ENCODE results near the gene TLNRD1. TPM values are rescaled to one million over a fixed set of nuclear protein-coding genes. Genes with fewer than 3 reads are reported as not detected.

Gene TLNRD1
- total RNA-seq, 2 donors from 2014 or later, result 19.3 to 25.4 TPM

GRCh38 chr15:81043281-81043934 lies 42.7 kb downstream of the TLNRD1 start:
- Histone ChIP-seq H3K4me1 (replicated peaks) (no peaks in the 10 kb centered on the region), H3K9me3 (no peaks in the 10 kb centered on the region), H3K27me3 (replicated peaks; ENCODE audit: insufficient read depth) (no peaks in the 10 kb centered on the region), H3K4me3 (no peak overlapping the region), H3K27ac (no peak overlapping the region), H3K36me3 (no peaks in the 10 kb centered on the region)
- TF ChIP-seq POLR2AphosphoS5 (IDR thresholded peaks at IDR 0.05) (no peak), POLR2A (IDR thresholded peaks at IDR 0.05) (no peak), CTCF (IDR thresholded peaks at IDR 0.05) (no peak)
- 95% methylated on average over 2 of the region's 2 CpGs for WGBS
- intact Hi-C loops (cut with DNase I), result no loop called here
- DNase-seq (ENCODE audit: low spot score), result no peak

GRCh38 chr15:81043935-81044575 lies 43.3 kb downstream of the TLNRD1 start:
- H3K9me3 ChIP-seq, result no peaks in the 10 kb centered on the region
- 91% methylated on average over 6 of the region's 6 CpGs for WGBS
- DNase-seq (ENCODE audit: low spot score), result no peak
- H3K4me1 ChIP-seq (replicated peaks), result no peaks in the 10 kb centered on the region
- H3K27me3 ChIP-seq (replicated peaks; ENCODE audit: insufficient read depth), result no peaks in the 10 kb centered on the region
- TF ChIP-seq POLR2A (IDR thresholded peaks at IDR 0.05) (no peak), CTCF (IDR thresholded peaks at IDR 0.05) (no peak), POLR2AphosphoS5 (IDR thresholded peaks at IDR 0.05) (no peak)
- no peak overlapping the region for H3K27ac ChIP-seq
- H3K4me3 ChIP-seq, result no peak overlapping the region
- intact Hi-C loops (cut with DNase I), result no loop called here
- H3K36me3 ChIP-seq, result no peaks in the 10 kb centered on the region

GRCh38 chr15:81046290-81046689 lies 45.6 kb downstream of the TLNRD1 start:
- no peak overlapping the region for H3K4me3 ChIP-seq
- H3K4me1 ChIP-seq (replicated peaks), result no peaks in the 10 kb centered on the region
- TF ChIP-seq POLR2AphosphoS5 (IDR thresholded peaks at IDR 0.05), result no peak
- TF ChIP-seq CTCF (IDR thresholded peaks at IDR 0.05), result no peak
- no peak for TF ChIP-seq POLR2A (IDR thresholded peaks at IDR 0.05)
- DNase-seq (ENCODE audit: low spot score), result no peak
- H3K36me3 ChIP-seq, result no peaks in the 10 kb centered on the region
- no peaks in the 10 kb centered on the region for H3K9me3 ChIP-seq
- no peak overlapping the region for H3K27ac ChIP-seq
- intact Hi-C loops (cut with DNase I), result no loop called here
- H3K27me3 ChIP-seq (replicated peaks; ENCODE audit: insufficient read depth), result no peaks in the 10 kb centered on the region
- 98% methylated on average over 2 of the region's 2 CpGs for WGBS

- Histone ChIP-seq H3K4me3 (no peak overlapping the region), H3K4me1 (replicated peaks) (no peaks in the 10 kb centered on the region), H3K27me3 (replicated peaks; ENCODE audit: insufficient read depth) (no peaks in the 10 kb centered on the region), H3K36me3 (no peaks in the 10 kb centered on the region), H3K27ac (no peak overlapping the region), H3K9me3 (no peaks in the 10 kb centered on the region)
- WGBS, result 90% methylated on average over 3 of the region's 3 CpGs
- TF ChIP-seq POLR2AphosphoS5 (IDR thresholded peaks at IDR 0.05) (no peak), POLR2A (IDR thresholded peaks at IDR 0.05) (no peak), CTCF (IDR thresholded peaks at IDR 0.05) (no peak)
- no peak for DNase-seq (ENCODE audit: low spot score)
- intact Hi-C loops (cut with DNase I), result no loop called here
These were observed 47.2 kb downstream of the TLNRD1 start for GRCh38 chr15:81047928-81048327.

GRCh38 chr15:81049835-81050234 lies 49.1 kb downstream of the TLNRD1 start:
- no peak for DNase-seq (ENCODE audit: low spot score)
- Histone ChIP-seq H3K36me3 (no peaks in the 10 kb centered on the region), H3K4me1 (replicated peaks) (no peaks in the 10 kb centered on the region), H3K4me3 (no peak overlapping the region), H3K9me3 (no peaks in the 10 kb centered on the region), H3K27me3 (replicated peaks; ENCODE audit: insufficient read depth) (no peaks in the 10 kb centered on the region), H3K27ac (no peak overlapping the region)
- WGBS, result 48% methylated on average over 4 of the region's 4 CpGs
- no peak for TF ChIP-seq POLR2A (IDR thresholded peaks at IDR 0.05)
- TF ChIP-seq CTCF (IDR thresholded peaks at IDR 0.05), result no peak
- no peak for TF ChIP-seq POLR2AphosphoS5 (IDR thresholded peaks at IDR 0.05)
- intact Hi-C loops (cut with DNase I), result no loop called here
